ENCODE data around the gene NEU4. TPM values are rescaled to one million over a fixed set of nuclear protein-coding genes. Genes with fewer than 3 reads are reported as not detected.

The NEU4 gene
- total RNA-seq, 1 donor from 2014 or later, result 0.09 TPM

GRCh38 chr2:241865416-241865956 lies 56.5 kb downstream of the NEU4 start:
- peaks cover 20% of the 10 kb centered on the region for H4K20me1 ChIP-seq (ENCODE audit: insufficient read depth, low read length)
- H2AFZ ChIP-seq (ENCODE audit: low read depth, low read length), result no peak overlapping the region
- peaks cover 10% of the 10 kb centered on the region for H3K27me3 Mint-ChIP-seq (ENCODE audit: low read depth, unreplicated experiment)
- H3K4me1 ChIP-seq (ENCODE audit: insufficient read depth, low read length), result no peaks in the 10 kb centered on the region
- no peaks in the 10 kb centered on the region for H3K79me2 ChIP-seq (ENCODE audit: insufficient read depth, low read length)
- no peak overlapping the region for H3K27ac Mint-ChIP-seq (ENCODE audit: unreplicated experiment)
- H3K9me3 ChIP-seq (ENCODE audit: insufficient read depth, low read depth, low read length), result peaks cover 15% of the 10 kb centered on the region
- H3K36me3 Mint-ChIP-seq (ENCODE audit: low read depth, unreplicated experiment), result no peaks in the 10 kb centered on the region
- H3K4me2 ChIP-seq (ENCODE audit: low read length), result no peak overlapping the region
- DNase-seq (ENCODE audit: low read depth) (no peak), FAIRE-seq (peak; percentile 81)
- no peaks in the 10 kb centered on the region for H3K4me1 Mint-ChIP-seq (ENCODE audit: low read depth, unreplicated experiment)
- H3K4me3 Mint-ChIP-seq (ENCODE audit: unreplicated experiment), result no peak overlapping the region
- H3K27me3 ChIP-seq (ENCODE audit: insufficient read depth, low read length), result peaks cover 37% of the 10 kb centered on the region
- no peaks in the 10 kb centered on the region for H3K9me3 Mint-ChIP-seq (ENCODE audit: unreplicated experiment)
- no peak overlapping the region for H3K9ac ChIP-seq (ENCODE audit: low read length)
- no peaks in the 10 kb centered on the region for H3K36me3 ChIP-seq (ENCODE audit: insufficient read depth, low read length)
- no peak overlapping the region for H3K27ac ChIP-seq (ENCODE audit: low read depth, low read length)
- H3K4me3 ChIP-seq (ENCODE audit: insufficient read depth, low read depth, low read length), result no peak overlapping the region
- TF ChIP-seq CTCF (IDR thresholded peaks at IDR 0.05; ENCODE audit: insufficient read depth, low read depth, low read length) (no peak), EZH2 (IDR thresholded peaks at IDR 0.05; ENCODE audit: insufficient read depth, low read length) (no peak)

GRCh38 chr2:241865957-241866789 lies 57.2 kb downstream of the NEU4 start:
- Histone ChIP-seq H3K9ac (ENCODE audit: low read length) (no peak overlapping the region), H3K9me3 (ENCODE audit: insufficient read depth, low read depth, low read length) (peaks cover 15% of the 10 kb centered on the region), H3K79me2 (ENCODE audit: insufficient read depth, low read length) (no peaks in the 10 kb centered on the region), H3K27ac (ENCODE audit: low read depth, low read length) (no peak overlapping the region), H3K27me3 (ENCODE audit: insufficient read depth, low read length) (peaks cover 37% of the 10 kb centered on the region), H3K36me3 (ENCODE audit: insufficient read depth, low read length) (no peaks in the 10 kb centered on the region), H3K4me3 (ENCODE audit: insufficient read depth, low read depth, low read length) (no peak overlapping the region), H3K4me1 (ENCODE audit: insufficient read depth, low read length) (no peaks in the 10 kb centered on the region), H4K20me1 (ENCODE audit: insufficient read depth, low read length) (peaks cover 20% of the 10 kb centered on the region), H3K4me2 (ENCODE audit: low read length) (no peak overlapping the region), H2AFZ (ENCODE audit: low read depth, low read length) (no peak overlapping the region)
- TF ChIP-seq CTCF (IDR thresholded peaks at IDR 0.05; ENCODE audit: insufficient read depth, low read depth, low read length) (no peak), EZH2 (IDR thresholded peaks at IDR 0.05; ENCODE audit: insufficient read depth, low read length) (peak; percentile 23)
- DNase-seq (ENCODE audit: low read depth), result no peak
- FAIRE-seq, result no peak
- Mint-ChIP-seq H3K36me3 (ENCODE audit: low read depth, unreplicated experiment) (no peaks in the 10 kb centered on the region), H3K9me3 (ENCODE audit: unreplicated experiment) (no peaks in the 10 kb centered on the region), H3K27ac (ENCODE audit: unreplicated experiment) (no peak overlapping the region), H3K4me3 (ENCODE audit: unreplicated experiment) (no peak overlapping the region), H3K4me1 (ENCODE audit: low read depth, unreplicated experiment) (no peaks in the 10 kb centered on the region), H3K27me3 (ENCODE audit: low read depth, unreplicated experiment) (peaks cover 14% of the 10 kb centered on the region)

Other genes starting within 250 kb of the NEU4 start
- 46.0 and 47.2 TPM in 2 replicates for gene THAP4, start 172.0 kb upstream of the NEU4 start, total RNA-seq
- 75.4 and 83.2 TPM in 2 replicates for gene ATG4B, start 171.5 kb upstream of the NEU4 start, total RNA-seq
- 25.5 and 26.1 TPM in 2 replicates for gene DTYMK, start 122.4 kb upstream of the NEU4 start, total RNA-seq
- 15.8 and 19.7 TPM in 2 replicates for gene ING5, start 107.2 kb upstream of the NEU4 start, total RNA-seq
- 10.0 and 11.5 TPM in 2 replicates for gene D2HGDH, start 74.6 kb upstream of the NEU4 start, total RNA-seq
- gene GAL3ST2, start 32.4 kb upstream of the NEU4 start, total RNA-seq, result not detected in 2 replicates
- gene PDCD1, start 49.7 kb downstream of the NEU4 start, total RNA-seq, result not detected in 2 replicates
- not detected in 2 replicates for gene RTP5, start 60.5 kb downstream of the NEU4 start, total RNA-seq

All from astrocyte (in vitro differentiated cells and primary cell).